HG03095 (cell line): ENCODE results near the gene GALNT18.
"Not testable (repeated sequence)": the region's sequence is repeated elsewhere in the genome, so short reads cannot be mapped to it uniquely, and the experiment has no call there.

Source experiments
- ATAC-seq: cut with Tn5 transposase; IDR thresholded peaks from one replicate; pipeline ENCODE4 v1.9.1; 2021; ENCODE audit warnings: moderate library complexity; ENCODE audit not compliant: unreplicated experiment

Gene GALNT18

GRCh38 chr11:11471201-11471600 is 150.6 kb downstream of the GALNT18 start:
- ATAC-seq: no peak

DNA sequence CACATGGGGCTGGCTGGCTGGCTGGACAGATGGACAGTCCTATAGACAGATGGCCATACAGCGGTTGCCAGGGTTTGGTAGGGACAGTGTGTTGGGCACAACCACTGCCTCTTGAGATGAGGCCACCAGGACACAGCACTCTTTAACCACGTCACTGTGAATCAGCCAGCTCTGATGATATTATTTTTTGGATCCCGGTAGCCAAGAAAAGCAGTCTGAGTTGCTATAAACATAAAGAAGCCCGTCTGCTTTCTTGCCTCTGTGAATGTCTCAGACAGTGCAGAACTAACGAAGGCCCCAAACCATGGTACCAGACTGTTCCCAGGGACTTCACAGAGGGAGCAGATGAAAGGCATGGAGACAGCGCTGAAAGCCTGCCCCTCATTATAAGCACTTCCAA is 152.9 kb downstream of the GALNT18 start:
- no peak for ATAC-seq

GRCh38 chr11:11467312-11467711 is 154.5 kb downstream of the GALNT18 start:
- ATAC-seq: no peak

- ATAC-seq: no peak
These were observed 157.2 kb downstream of the GALNT18 start for GRCh38 chr11:11464555-11464954.

GRCh38 chr11:11463405-11463804 is 158.4 kb downstream of the GALNT18 start:
- ATAC-seq: no peak

DNA sequence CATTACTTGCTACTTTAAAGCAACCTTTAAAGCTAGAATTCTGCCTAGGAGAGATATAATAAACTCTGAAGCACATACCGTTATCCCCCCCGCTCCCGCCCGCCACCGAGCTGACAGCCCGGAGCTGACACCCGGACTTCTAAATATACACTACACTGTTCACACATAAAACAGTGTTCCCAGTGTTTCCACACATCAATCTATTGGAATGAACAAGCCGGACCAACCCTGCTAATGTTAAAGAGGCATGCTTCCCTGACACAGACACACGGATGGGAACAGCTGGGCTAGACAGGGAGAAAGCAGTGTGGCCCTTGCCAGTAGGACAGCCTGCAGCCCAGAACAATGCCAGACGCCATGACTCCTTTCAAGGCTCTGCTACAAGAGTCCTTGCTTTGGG is 160.3 kb downstream of the GALNT18 start:
- ATAC-seq: no peak

DNA sequence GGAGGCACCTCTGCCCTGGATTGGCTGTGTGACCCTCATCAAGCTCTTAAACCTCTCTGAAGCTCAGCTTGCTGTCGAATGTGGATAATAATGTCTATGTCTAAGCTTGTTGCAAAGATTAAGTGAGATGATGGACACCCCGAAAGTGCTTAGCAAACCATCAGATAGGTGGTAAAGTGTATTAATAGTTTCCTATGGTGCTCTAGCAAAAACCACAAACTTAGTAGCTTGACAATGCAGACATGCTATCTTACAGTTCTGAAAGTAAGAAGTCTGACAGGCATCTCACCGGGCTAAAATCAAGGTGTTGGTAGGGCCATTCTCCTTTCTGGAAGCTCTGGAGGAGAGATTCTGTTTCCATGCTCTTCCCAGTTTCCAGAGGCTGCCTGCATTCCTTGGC is 162.2 kb downstream of the GALNT18 start:
- ATAC-seq: no peak

DNA sequence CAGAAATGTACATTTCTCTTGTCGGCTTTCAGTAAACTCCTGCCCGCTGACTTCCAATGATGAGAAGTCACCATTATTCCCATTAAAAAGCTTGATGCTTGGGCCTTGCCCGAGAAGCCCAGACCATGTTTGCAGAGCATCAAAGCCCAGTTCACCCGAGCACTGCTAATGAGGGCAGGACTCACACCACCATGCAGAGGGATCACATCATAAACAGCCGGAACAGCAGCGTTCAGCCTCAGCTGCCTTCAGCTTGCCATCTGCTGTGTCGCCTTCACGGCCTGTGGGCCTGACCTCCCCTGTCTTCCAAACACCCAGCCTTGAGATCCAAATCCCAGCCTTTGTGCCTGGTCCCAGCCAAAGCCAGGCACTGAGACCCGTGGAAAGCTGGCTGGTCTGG is 163.3 kb downstream of the GALNT18 start:
- ATAC-seq: no peak

- no peak for ATAC-seq
These were observed 163.8 kb downstream of the GALNT18 start for GRCh38 chr11:11458001-11458400.

- no peak for ATAC-seq
These were observed 164.9 kb downstream of the GALNT18 start for GRCh38 chr11:11456866-11457265.

- no peak for ATAC-seq
These were observed 167.1 kb downstream of the GALNT18 start for GRCh38 chr11:11454671-11455223.

DNA sequence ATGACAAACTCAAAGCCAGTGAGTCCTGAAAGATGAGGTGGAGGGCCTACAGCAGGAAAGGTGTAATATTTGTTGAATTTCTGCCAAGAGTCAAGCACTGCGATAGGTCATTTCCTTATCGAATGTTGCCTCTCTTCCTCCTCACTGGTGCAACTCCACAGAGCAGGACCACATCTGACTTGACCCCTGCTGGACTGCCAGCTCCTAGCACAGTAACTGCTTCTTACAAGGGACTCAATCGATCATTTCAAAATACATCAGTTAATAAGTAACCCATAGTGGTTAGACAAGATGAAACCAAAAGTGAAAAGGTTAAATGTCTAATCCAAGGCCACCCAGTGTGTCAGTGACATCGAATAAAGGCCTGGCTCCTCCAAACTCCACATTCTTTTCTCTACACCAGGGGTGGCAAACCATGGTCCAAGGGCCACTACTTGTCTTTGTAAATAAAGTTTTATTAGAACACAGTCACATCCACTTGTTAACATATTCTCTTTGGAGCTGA is 170.3 kb downstream of the GALNT18 start:
- ATAC-seq: peak; percentile 84

DNA sequence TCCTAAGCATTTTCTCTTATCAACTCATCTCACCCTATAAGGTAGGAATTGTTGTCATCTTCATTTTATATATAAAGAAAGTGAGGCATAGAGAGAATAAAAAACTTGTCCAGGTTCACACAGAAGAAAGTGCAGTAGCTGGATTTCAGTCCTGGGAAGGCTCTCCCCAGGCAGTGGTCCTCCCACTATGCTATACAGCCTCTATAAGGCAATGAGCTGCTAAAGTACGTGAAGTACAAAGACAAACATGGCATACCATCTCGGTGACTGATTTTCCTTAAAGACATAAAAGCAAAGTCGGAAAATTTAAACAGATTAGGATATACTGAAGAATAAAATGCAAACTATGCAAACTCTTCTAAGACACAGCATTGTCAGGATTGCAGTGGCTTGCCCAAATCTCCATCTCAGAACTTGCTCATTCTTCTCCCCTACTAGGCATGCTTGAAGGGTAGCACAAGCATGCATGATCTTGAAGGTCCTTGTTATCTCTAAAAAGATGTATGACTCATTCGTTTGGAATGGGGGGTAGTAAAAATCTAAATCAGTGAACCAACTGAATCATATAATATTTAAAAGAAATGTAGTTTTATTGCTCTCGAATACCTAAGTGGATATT is 171.0 kb downstream of the GALNT18 start:
- ATAC-seq: no peak

DNA sequence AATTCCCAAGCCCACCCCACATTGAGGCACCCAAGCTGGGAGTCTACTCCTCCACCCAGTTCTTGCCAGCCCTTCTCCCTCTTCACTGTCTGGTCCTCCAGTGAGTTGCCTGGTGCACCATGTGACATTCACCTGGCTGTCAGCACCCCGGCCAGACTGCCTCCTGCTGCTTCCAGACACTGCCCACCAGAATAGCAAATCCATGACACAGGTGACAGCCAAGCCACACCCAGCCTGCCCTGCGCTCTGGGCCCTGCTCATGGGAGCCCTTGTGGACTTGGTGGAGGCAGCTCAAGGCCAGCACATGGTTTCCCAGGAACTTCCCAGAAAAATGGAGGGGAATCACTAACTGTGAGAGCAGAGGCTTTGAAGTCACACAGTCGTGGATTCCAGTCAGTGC is 172.5 kb downstream of the GALNT18 start:
- no peak for ATAC-seq

DNA sequence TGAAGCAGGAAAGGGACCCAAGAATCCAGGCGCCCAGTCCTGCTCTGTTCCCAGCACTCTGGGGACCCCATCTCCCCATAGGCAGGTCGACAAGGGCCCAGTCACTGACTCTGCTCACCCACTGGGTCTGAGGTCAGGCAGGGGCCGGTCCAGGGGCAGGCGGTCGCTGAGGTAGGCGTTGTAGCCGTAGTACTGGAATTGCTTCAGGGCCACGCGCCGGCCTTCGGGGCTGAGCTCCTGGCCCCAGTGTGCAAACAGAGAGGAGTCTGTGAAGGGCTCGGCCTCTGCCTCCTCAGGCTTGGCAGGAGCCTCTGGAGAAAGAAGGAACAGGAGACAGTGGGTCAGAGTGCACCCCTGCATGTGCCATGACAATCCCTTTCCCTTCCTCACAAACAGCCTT is 173.2 kb downstream of the GALNT18 start:
- no peak for ATAC-seq

DNA sequence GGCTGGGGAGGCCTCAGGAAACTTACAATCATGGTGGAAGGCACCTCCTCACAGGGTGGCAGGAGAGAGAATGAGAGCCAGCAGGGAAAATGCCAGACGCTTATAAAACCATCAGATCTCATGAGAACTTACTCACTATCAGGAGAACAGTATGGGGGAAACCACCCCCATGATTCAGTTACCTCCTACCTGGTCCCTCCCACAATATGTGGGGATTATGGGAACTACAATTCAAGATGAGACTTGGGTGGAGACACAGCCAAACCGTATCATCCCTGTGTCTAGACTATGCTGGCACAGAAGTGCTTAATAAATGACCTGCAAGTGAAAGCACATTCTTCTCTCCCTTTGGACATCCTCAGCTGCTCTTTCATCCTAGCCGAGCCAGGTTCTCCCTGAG is 174.2 kb downstream of the GALNT18 start:
- ATAC-seq: not testable (repeated sequence)

- ATAC-seq: no peak
These were observed 174.8 kb downstream of the GALNT18 start for GRCh38 chr11:11446967-11447366.

DNA sequence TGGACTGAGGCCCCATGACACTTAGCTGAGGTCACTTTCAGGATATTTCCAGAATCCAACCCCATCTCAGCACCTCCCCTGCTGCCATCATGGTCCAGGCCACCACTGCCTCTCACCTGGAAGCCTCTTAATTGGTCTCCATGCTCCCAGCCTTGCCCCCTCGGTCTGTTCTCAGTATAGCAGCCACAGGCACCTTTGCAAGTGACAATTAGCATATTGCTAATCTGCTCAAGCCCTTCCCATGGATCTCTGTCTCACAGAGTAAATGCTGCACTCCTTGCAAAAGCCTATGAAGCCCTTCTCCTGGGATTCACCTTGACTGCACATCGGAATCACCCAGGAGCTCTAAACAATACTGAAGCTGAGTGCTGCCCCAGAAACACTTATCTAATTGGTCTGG is 175.2 kb downstream of the GALNT18 start:
- no peak for ATAC-seq

- ATAC-seq: no peak
These were observed 176.2 kb downstream of the GALNT18 start for GRCh38 chr11:11445441-11446185.

DNA sequence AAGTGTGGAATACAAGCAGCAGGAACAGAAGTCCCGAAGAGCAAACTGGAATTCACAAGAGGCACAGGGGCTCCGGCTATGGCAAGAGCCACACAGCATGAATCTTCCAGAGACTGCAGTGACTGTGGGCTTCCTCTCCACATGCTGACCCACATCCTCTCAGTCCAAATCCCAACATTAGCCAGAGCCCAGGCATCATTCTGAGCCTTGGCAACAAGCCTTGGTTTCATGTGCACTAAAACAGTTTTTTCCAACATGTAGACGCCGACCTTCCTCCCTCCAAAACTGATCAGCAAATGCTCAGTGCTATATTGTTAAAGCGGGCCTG is 177.0 kb downstream of the GALNT18 start:
- ATAC-seq: no peak

GRCh38 chr11:11444027-11444803 is 177.6 kb downstream of the GALNT18 start:
- no peak for ATAC-seq

DNA sequence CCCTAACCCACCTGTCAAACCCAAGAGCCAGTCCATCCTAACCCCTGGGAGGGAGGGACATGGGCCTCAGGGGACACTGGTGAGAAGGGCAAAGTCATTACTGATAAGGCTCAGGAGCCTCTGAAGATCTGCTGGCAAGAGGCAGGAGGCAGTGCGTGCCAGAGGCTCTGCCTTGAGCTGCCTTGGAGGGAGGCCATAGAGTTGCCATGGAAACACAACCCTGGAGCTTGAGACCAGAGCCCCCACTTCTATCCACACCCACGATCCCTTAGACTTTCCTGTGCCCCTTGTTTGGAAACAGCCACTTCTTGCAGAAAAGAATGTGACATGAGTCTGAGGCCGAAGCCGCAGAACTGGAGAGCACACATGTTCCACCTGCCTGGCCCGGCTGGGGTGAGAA is 179.0 kb downstream of the GALNT18 start:
- no peak for ATAC-seq
